NB4 (cell line): ENCODE measurements around the gene C1QTNF8.

Experiments
- DNase-seq: peaks from one replicate; pipeline ENCODE4 v3.0.0; 2010; ENCODE audit warnings: low read depth
- H3K4me3 ChIP-seq: one replicate; pipeline ENCODE4 v1.5.1; 2011; ENCODE audit warnings: mild to moderate bottlenecking, low read depth, low read length, moderate library complexity
- CTCF ChIP-seq: IDR thresholded peaks from one replicate; pipeline ENCODE4 v1.5.1; 2012; ENCODE audit warnings: low read depth, low read length
- MAX ChIP-seq: IDR thresholded peaks from 2 replicates; pipeline ENCODE4 v1.6.1; 2011; ENCODE audit warnings: low read depth, low read length
- MYC ChIP-seq: IDR thresholded peaks from 2 replicates; pipeline ENCODE4 v1.6.1; 2011; ENCODE audit warnings: low read depth, low read length
- POLR2A ChIP-seq: IDR thresholded peaks from 2 replicates; pipeline ENCODE4 v1.6.1; 2011; ENCODE audit warnings: mild to moderate bottlenecking; ENCODE audit not compliant: insufficient read length; ENCODE audit errors: extremely low read depth

Gene C1QTNF8

GRCh38 chr16:1079786-1080525 is 16.1 kb downstream of the C1QTNF8 start:
- TF ChIP-seq MYC: no peak
- no peak for TF ChIP-seq POLR2A
- TF ChIP-seq MAX: no peak
- TF ChIP-seq CTCF: no peak
- no peak for DNase-seq
- no peak overlapping the region for H3K4me3 ChIP-seq

- TF ChIP-seq MYC: no peak
- TF ChIP-seq POLR2A: no peak
- TF ChIP-seq CTCF: no peak
- no peak for TF ChIP-seq MAX
- no peak for DNase-seq
Observed at GRCh38 chr16:1079341-1079740, 16.7 kb downstream of the C1QTNF8 start.

GRCh38 chr16:1078579-1079021 is 17.4 kb downstream of the C1QTNF8 start:
- H3K4me3 ChIP-seq: no peak overlapping the region
- no peak for DNase-seq
- TF ChIP-seq MYC: no peak
- no peak for TF ChIP-seq POLR2A
- no peak for TF ChIP-seq MAX
- TF ChIP-seq CTCF: no peak

More at GRCh38 chr16:1079341-1079740, 16.7 kb downstream of the C1QTNF8 start:
- no peak overlapping the region for H3K4me3 ChIP-seq

- H3K4me3 ChIP-seq: no peak overlapping the region
- DNase-seq: no peak
- TF ChIP-seq MYC (no peak), MAX (no peak), CTCF (no peak)
Observed at GRCh38 chr16:1077877-1078578, 18.0 kb downstream of the C1QTNF8 start.

GRCh38 chr16:1076801-1077576 is 19.1 kb downstream of the C1QTNF8 start:
- H3K4me3 ChIP-seq: no peak overlapping the region
- no peak for TF ChIP-seq POLR2A
- TF ChIP-seq MAX: no peak
- no peak for TF ChIP-seq MYC
- no peak for TF ChIP-seq CTCF
- DNase-seq: no peak
